ENCODE results near the gene CFAP69.
A peak's percentile ranks its signal among the peaks of the same experiment; 100 is the strongest.

Gene CFAP69

DNA sequence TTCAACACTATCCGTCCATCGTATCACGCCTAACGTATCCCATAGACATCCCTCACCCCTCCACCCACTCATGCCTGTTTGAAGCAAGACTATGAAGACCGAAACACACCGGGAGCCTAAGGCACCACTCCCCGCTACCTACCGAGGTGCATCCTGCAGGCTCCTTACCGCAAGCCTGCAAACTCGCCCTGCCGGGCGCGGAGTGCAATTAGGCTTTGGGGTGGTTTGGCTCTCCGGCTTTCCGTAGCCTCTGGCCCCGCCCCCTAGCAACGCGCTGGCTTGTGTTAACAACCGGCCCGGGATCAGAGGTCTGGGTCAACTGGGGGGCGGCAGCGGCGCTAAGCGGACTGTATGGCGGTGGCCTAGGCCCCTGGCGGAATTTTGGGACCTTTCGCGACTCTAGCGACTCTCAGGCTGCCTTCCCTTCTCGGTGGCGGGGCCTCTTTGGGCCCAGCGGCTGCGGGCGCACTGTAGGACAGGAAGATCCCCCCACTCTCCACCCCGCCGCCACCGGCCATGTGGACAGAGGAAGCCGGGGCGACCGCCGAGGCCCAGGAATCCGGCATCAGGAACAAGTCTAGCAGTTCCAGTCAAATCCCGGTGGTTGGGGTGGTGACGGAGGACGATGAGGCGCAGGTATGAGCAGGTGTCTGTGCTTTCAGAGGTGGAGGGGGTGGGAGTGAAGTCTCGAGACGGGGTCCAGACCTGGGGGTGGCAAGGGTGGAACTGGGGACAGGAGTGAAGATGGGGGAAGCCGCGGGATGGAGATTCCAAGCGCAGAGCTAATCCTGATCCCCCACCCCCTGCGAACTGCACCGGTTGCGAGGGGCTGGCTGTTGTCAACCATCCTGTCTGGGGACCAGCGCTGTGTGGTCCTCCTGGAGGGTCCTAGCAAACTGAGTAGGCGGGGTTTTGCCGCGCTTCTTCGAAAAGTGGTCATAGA, at the start of gene CFAP69:
Gene CFAP69 (plus strand): TSS at position 266 of the 943 bp plus-strand sequence. CDS start 251 bp downstream, at position 517.
- DNase-seq = peak; percentile 92

DNA sequence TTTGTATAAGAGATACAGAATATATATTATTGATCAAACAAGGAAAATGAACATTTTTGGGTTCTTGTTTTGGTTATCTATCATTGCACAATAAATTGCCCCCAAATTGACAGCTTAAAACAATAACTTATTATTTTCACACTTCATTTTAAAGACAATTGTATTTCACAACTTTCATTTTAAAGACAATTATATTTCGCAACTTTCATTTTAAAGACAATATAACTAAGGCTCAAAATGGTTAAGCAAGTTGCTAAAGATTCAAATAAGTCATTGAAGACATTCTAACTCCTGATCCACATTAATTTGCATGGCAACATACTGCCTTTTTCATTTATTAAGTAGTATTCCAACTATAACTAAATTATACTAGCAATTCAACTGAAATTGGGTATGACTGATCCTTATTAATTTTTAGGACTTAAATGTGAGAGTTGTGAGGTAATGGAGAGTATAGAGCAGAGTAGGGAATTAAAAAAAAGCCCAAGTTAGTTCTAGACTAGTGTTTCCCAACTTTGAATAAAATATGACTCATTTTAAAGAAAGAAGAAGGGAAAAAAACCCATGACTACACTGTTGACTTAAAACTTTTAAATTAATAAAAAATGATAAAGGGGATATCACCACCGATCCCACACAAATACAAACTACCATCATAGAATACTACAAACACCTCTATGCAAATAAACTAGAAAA, 43.3 kb upstream of the CFAP69 start:
- DNase-seq = no peak

GRCh38 chr7:90207956-90208355, 37.0 kb upstream of the CFAP69 start:
- DNase-seq = no peak

GRCh38 chr7:90209776-90210175, 35.2 kb upstream of the CFAP69 start:
- DNase-seq = no peak

- DNase-seq = no peak
Observed at GRCh38 chr7:90210475-90210874, 34.5 kb upstream of the CFAP69 start.

DNA sequence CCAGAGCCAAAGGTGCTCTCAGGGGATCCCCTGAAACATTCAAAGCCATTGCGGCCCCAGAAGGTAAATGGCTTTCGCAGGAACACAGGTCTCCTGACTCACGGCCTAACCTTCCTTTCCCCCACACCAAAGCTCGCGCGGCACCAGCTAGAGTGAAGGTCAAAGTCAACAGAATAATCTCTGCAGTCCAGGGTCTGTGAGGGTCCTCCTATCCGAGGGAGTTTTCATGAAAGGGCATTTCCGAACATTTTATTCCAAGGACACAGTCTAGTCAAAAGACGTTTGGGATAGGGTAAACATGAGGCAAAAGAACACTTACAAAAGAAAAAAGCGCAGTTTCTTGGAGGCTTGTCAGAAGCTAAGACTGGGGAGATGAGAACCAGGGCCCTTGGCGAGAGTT, 34.0 kb upstream of the CFAP69 start:
- DNase-seq = no peak

- no peak for DNase-seq
Observed at GRCh38 chr7:90211391-90212148, 33.4 kb upstream of the CFAP69 start, which contains the start of gene STEAP2. Gene STEAP2, plus strand, starts transcription at chr7:90211740. Its CDS starts 13,343 bp downstream, at chr7:90225083.

DNA sequence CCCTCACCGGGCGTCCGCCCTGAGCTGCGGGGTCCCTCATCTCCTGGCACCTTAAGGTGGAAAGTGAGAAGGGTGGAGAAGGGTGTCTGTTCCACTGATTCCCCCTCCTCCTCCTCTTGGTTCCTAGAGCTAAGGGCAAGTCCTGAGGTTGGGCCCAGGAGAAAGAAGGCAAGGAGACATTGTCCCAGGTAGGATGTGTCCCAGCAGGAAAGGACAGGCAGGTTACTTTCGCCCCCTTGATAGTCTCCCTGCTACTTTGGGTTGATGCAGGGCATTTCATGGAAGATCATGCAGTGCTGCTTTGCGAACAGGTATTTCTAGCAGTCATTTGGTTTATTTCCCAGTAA, 32.9 kb upstream of the CFAP69 start:
- DNase-seq = no peak

DNA sequence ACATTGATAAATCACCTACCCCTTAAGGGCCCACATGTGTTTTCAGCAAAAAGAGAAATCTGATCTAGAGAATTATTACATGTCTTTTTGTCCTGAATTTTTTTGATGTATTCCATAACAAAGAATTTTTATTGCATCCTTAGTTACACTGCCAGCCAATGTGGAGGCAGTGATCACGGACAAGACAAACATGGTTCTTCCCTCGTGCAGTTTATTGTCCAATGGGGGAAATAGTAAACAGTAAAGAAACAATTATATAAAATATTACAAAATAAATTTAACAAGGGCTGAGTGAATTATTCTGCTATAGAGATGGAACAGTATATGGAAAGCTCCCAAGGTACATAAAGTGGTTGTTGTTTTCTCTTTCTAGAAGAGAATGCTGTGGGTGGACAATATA, 31.5 kb upstream of the CFAP69 start:
- DNase-seq = no peak

DNA sequence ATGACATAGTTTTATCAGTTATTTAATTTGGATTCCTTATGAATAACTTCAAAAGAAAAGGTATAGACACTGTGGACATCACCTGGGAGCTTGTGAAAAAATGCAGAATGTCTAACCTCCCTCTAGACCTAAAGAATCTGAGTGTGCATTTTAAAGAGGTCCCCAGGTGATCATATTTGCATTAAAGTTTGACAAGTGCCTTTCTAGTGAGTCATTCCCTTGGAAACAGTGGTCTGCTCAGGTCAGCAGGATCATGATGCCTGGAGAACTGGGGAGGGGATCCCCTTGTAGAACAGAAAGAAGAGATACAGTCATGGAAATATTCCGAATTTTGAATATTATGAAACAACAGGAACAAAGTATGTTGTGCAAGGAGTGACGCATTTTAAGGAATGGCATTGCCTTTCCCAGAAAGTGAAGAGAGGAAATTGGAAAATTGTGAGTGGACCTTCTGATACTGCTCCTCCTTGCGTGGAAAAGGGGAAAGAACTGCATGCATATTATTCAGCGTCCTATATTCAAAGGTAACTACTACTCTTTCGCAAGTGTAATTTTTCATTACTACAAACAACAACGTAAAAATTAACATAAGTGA, 28.8 kb upstream of the CFAP69 start:
- DNase-seq = no peak

- DNase-seq = no peak
Observed at GRCh38 chr7:90216771-90217170, 28.2 kb upstream of the CFAP69 start.

- DNase-seq = no peak
Observed at GRCh38 chr7:90222390-90222789, 22.6 kb upstream of the CFAP69 start.

GRCh38 chr7:90222811-90223725, 21.9 kb upstream of the CFAP69 start:
- DNase-seq = no peak

GRCh38 chr7:90224195-90224594, 20.8 kb upstream of the CFAP69 start:
- no peak for DNase-seq

GRCh38 chr7:90225181-90225580, 19.8 kb upstream of the CFAP69 start:
- DNase-seq = no peak

DNA sequence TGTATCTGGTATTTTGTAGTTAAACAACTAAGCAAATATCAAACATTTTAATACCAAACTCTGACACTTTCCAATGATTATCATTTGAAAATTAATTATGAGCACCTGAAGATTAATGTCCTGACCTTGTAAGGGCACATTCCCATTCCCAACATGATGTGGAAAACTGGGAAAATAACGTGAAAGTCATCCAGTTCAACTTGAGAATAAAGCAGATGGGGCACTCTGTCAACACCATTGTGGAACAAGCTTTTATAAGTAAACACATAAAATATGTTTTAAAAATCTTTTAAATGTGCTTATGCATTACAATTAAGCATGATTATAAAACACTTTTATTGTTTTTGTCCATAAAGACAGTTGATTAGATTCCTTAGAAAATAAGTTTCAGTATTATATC, 19.4 kb upstream of the CFAP69 start:
- no peak for DNase-seq

- no peak for DNase-seq
Observed at GRCh38 chr7:90227259-90227658, 17.7 kb upstream of the CFAP69 start.

GRCh38 chr7:90229682-90230081, 15.3 kb upstream of the CFAP69 start:
- DNase-seq = no peak

DNA sequence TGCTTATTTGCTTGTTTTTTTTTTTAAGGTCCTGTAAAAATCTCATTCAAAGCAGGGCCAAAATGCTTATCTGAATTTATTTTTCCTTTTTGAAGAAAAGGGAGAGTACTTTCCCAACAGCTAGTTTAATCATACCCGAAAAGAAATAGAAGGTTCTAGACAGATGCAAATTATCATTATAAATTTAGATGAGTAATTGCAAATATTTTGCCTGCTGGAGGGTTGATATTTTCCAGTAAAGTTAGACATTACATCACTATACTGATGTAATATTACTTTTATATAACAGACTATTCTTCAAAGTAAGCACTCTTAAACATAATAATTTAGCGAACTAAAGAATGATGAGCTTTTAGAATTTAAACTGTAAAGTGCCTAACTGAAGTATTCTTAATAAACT, 14.1 kb upstream of the CFAP69 start:
- no peak for DNase-seq

- DNase-seq = no peak
Observed at GRCh38 chr7:90231304-90231703, 13.7 kb upstream of the CFAP69 start.

- DNase-seq = no peak
Observed at GRCh38 chr7:90232430-90232829, 12.5 kb upstream of the CFAP69 start.

DNA sequence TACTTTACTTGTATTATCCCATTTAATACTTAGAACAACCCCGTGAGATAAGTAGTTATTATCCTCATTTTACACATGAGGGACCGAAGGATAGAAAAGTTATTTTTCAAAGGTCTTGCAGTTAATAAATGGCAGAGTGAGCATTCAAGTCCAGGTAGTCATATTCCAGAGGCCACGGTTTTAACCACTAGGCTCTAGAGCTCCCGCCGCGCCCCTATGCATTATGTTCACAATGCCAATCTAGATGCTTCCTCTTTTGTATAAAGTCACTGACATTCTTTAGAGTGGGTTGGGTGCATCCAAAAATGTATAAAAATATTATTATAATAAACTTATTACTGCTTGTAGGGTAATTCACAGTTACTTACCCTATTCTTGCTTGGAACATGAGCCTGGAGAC, 11.4 kb upstream of the CFAP69 start:
- DNase-seq = no peak

Data from OCI-M1 (cell line).